Right forelimb (tissue), 1 donor: ENCODE measurements around the gene TBC1D5.
"Not testable (repeated sequence)": the region's sequence is repeated elsewhere in the genome, so short reads cannot be mapped to it uniquely, and the experiment has no call there.

Experiments used
- DNase-seq: peaks from one replicate; pipeline ENCODE4 v3.0.0-alpha.2; 2018

The TBC1D5 gene

GRCh38 chr3:17394541-17395155, 347.8 kb downstream of the TBC1D5 start:
- no peak for DNase-seq

GRCh38 chr3:17392516-17392915, 349.9 kb downstream of the TBC1D5 start:
- DNase-seq = not testable (repeated sequence)

- no peak for DNase-seq
Measured at GRCh38 chr3:17390785-17391184, 351.6 kb downstream of the TBC1D5 start.

GRCh38 chr3:17387108-17387507, 355.3 kb downstream of the TBC1D5 start:
- DNase-seq = no peak

- DNase-seq = no peak
Measured at GRCh38 chr3:17386432-17386831, 356.0 kb downstream of the TBC1D5 start.

GRCh38 chr3:17384567-17385296, 357.7 kb downstream of the TBC1D5 start:
- DNase-seq = no peak

- DNase-seq = no peak
Measured at GRCh38 chr3:17373304-17373703, 369.1 kb downstream of the TBC1D5 start.

- no peak for DNase-seq
Measured at GRCh38 chr3:17372362-17373210, 369.8 kb downstream of the TBC1D5 start.

- no peak for DNase-seq
Measured at GRCh38 chr3:17369973-17370372, 372.5 kb downstream of the TBC1D5 start.

- no peak for DNase-seq
Measured at GRCh38 chr3:17367171-17367570, 375.3 kb downstream of the TBC1D5 start.

- no peak for DNase-seq
Measured at GRCh38 chr3:17360991-17361390, 381.4 kb downstream of the TBC1D5 start.

- no peak for DNase-seq
Measured at GRCh38 chr3:17359911-17360310, 382.5 kb downstream of the TBC1D5 start.

GRCh38 chr3:17357035-17357710, 385.3 kb downstream of the TBC1D5 start:
- no peak for DNase-seq

GRCh38 chr3:17356585-17356984, 385.8 kb downstream of the TBC1D5 start:
- no peak for DNase-seq

- DNase-seq = no peak
Measured at GRCh38 chr3:17355591-17355990, 386.8 kb downstream of the TBC1D5 start.

GRCh38 chr3:17354341-17354740, 388.1 kb downstream of the TBC1D5 start:
- DNase-seq = no peak

- DNase-seq = no peak
Measured at GRCh38 chr3:17352620-17353019, 389.8 kb downstream of the TBC1D5 start.

GRCh38 chr3:17351193-17351592, 391.2 kb downstream of the TBC1D5 start:
- not testable (repeated sequence) for DNase-seq

GRCh38 chr3:17349093-17349492, 393.3 kb downstream of the TBC1D5 start:
- no peak for DNase-seq

- no peak for DNase-seq
Measured at GRCh38 chr3:17342119-17342518, 400.3 kb downstream of the TBC1D5 start.

GRCh38 chr3:17340693-17341092, 401.7 kb downstream of the TBC1D5 start:
- DNase-seq = no peak

GRCh38 chr3:17340261-17340660, 402.2 kb downstream of the TBC1D5 start:
- no peak for DNase-seq

- DNase-seq = no peak
Measured at GRCh38 chr3:17339132-17339575, 403.3 kb downstream of the TBC1D5 start.
